ENCODE data around the gene SULT2B1. TPM values are rescaled to one million over a fixed set of nuclear protein-coding genes. Genes with fewer than 3 reads are reported as not detected.
"Not testable (repeated sequence)": the region's sequence is repeated elsewhere in the genome, so short reads cannot be mapped to it uniquely, and the experiment has no call there.

Gene SULT2B1
- polyA plus RNA-seq, 2 donors, result 295 to 320 TPM

- 7 to 9% methylated on average over 28 to 32 of the region's 32 CpGs for WGBS, 2 donors
- H3K4me3 ChIP-seq (ENCODE audit: low read depth in 1 of 2, low read length in 2 of 2), result no peak within 1 kb of the TSS
- peaks cover 0 to 6% of the 10 kb centered on the region in 2 donors for H3K27me3 ChIP-seq (ENCODE audit: control insufficient read depth in 1 of 2, insufficient read depth in 2 of 2, low read length in 2 of 2)
- no peak within 1 kb of the TSS for H3K27ac ChIP-seq (ENCODE audit: low read depth in 2 of 2, low read length in 1 of 2)
- H3K4me1 ChIP-seq (ENCODE audit: control insufficient read depth in 2 of 2, insufficient read depth in 2 of 2, low read length in 1 of 2), result peaks cover 0 to 6% of the 10 kb centered on the region in 2 donors
- no peaks in the 10 kb centered on the region for H3K9me3 ChIP-seq (ENCODE audit: control insufficient read depth in 2 of 2, insufficient read depth in 1 of 2, low read depth in 1 of 2, low read length in 1 of 2)
- no peaks in the 10 kb centered on the region for H3K36me3 ChIP-seq (ENCODE audit: control insufficient read depth in 2 of 2, insufficient read depth in 2 of 2, low read length in 1 of 2)
Measured at GRCh38 chr19:48511800-48512503, 40.0 kb upstream of the SULT2B1 start, which contains the start of gene LMTK3. Gene LMTK3, minus strand, starts transcription at chr19:48511835. Its CDS starts 259 bp downstream, at chr19:48511576.

- Histone ChIP-seq H3K36me3 (ENCODE audit: control insufficient read depth in 2 of 2, insufficient read depth in 2 of 2, low read length in 1 of 2) (no peaks in the 10 kb centered on the region), H3K9me3 (ENCODE audit: control insufficient read depth in 2 of 2, insufficient read depth in 1 of 2, low read depth in 1 of 2, low read length in 1 of 2) (no peaks in the 10 kb centered on the region), H3K4me3 (ENCODE audit: low read depth in 1 of 2, low read length in 2 of 2) (peak overlapping the region in 1 of 2 donors; percentile 62), H3K4me1 (ENCODE audit: control insufficient read depth in 2 of 2, insufficient read depth in 2 of 2, low read length in 1 of 2) (peaks cover 0 to 6% of the 10 kb centered on the region in 2 donors), H3K27me3 (ENCODE audit: control insufficient read depth in 1 of 2, insufficient read depth in 2 of 2, low read length in 2 of 2) (peaks cover 0 to 6% of the 10 kb centered on the region in 2 donors), H3K27ac (ENCODE audit: low read depth in 2 of 2, low read length in 1 of 2) (no peak overlapping the region)
- 38 to 40% methylated on average over 19 of the region's 19 CpGs for WGBS, 2 donors
Measured at GRCh38 chr19:48512504-48513288, 39.3 kb upstream of the SULT2B1 start.

DNA sequence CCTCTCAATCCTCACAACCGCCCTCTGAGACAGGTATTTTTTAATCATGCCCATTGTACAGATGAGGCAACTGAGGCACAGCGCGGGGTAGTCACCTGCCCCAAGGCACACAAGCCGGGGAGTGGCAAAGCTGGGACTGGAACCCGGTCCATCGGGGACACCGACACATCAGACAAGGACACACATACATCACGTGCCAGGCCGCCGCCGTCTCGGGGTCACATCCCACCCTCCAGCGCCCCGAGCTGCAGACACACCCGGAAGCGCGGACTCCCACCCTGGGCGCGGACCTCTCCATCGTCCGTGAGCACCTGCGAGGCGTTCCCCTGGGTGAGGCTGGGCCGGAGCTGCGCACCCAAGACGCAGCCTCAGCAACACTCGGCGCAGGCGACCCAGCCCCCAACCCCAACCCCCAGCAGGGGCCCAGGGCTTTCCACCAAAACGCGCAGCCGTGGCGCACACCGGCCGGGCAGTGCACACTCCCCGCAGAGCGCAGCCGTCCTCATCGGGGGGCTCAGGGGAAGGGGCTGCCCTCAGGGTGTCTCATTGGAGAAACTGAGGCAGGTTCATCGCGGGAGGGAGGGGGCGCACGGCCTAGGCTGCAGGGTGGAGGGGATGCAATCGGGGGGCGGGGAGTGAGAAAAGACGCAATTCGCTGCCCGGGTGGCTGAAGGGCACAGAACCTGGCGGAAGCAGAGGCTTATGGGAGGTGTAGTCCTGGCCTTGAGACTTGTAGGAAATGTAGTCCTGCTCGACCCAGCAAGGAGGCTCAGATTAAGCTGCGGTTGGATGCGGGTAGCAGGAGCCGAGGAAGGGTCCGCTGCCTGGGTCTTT lies 38.5 kb upstream of the SULT2B1 start:
- 1 to 2% methylated on average over 52 to 54 of the region's 54 CpGs for WGBS, 2 donors

DNA sequence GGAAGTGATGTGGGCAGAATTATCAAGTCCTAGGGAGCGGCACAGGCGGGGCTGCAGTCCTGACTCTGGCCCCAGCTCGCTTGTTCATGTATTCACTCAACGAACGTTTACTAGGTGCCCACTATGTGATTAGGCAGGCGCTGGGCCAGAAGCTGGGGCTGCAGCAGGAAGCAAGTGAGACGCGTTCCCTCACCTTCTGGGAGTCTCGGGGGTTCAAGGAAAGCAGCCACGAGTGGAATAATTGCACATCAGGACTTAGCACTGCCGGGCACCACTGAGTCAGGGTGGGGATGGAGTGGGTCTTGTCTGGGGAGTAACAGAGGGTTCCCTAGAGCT lies 37.9 kb upstream of the SULT2B1 start:
- Histone ChIP-seq H3K27me3 (ENCODE audit: control insufficient read depth in 1 of 2, insufficient read depth in 2 of 2, low read length in 2 of 2) (peaks cover 0 to 6% of the 10 kb centered on the region in 2 donors), H3K36me3 (ENCODE audit: control insufficient read depth in 2 of 2, insufficient read depth in 2 of 2, low read length in 1 of 2) (no peaks in the 10 kb centered on the region), H3K4me1 (ENCODE audit: control insufficient read depth in 2 of 2, insufficient read depth in 2 of 2, low read length in 1 of 2) (peaks cover 0 to 6% of the 10 kb centered on the region in 2 donors), H3K4me3 (ENCODE audit: low read depth in 1 of 2, low read length in 2 of 2) (no peak overlapping the region), H3K27ac (ENCODE audit: low read depth in 2 of 2, low read length in 1 of 2) (no peak overlapping the region), H3K9me3 (ENCODE audit: control insufficient read depth in 2 of 2, insufficient read depth in 1 of 2, low read depth in 1 of 2, low read length in 1 of 2) (no peaks in the 10 kb centered on the region)
- 42 to 45% methylated on average over 11 of the region's 11 CpGs for WGBS, 2 donors

More for the DNA sequence above, 38.5 kb upstream of the SULT2B1 start:
- Histone ChIP-seq H3K27me3 (ENCODE audit: control insufficient read depth in 1 of 2, insufficient read depth in 2 of 2, low read length in 2 of 2) (peaks cover 0 to 6% of the 10 kb centered on the region in 2 donors), H3K4me1 (ENCODE audit: control insufficient read depth in 2 of 2, insufficient read depth in 2 of 2, low read length in 1 of 2) (peaks cover 0 to 6% of the 10 kb centered on the region in 2 donors), H3K4me3 (ENCODE audit: low read depth in 1 of 2, low read length in 2 of 2) (peak overlapping the region; percentile 60 to 62), H3K36me3 (ENCODE audit: control insufficient read depth in 2 of 2, insufficient read depth in 2 of 2, low read length in 1 of 2) (no peaks in the 10 kb centered on the region), H3K27ac (ENCODE audit: low read depth in 2 of 2, low read length in 1 of 2) (no peak overlapping the region), H3K9me3 (ENCODE audit: control insufficient read depth in 2 of 2, insufficient read depth in 1 of 2, low read depth in 1 of 2, low read length in 1 of 2) (no peaks in the 10 kb centered on the region)

GRCh38 chr19:48516536-48516935 lies 35.4 kb upstream of the SULT2B1 start:
- Histone ChIP-seq H3K4me3 (ENCODE audit: low read depth in 1 of 2, low read length in 2 of 2) (no peak overlapping the region), H3K9me3 (ENCODE audit: control insufficient read depth in 2 of 2, insufficient read depth in 1 of 2, low read depth in 1 of 2, low read length in 1 of 2) (no peaks in the 10 kb centered on the region), H3K36me3 (ENCODE audit: control insufficient read depth in 2 of 2, insufficient read depth in 2 of 2, low read length in 1 of 2) (no peaks in the 10 kb centered on the region), H3K27me3 (ENCODE audit: control insufficient read depth in 1 of 2, insufficient read depth in 2 of 2, low read length in 2 of 2) (peaks cover 0 to under 1% of the 10 kb centered on the region in 2 donors), H3K27ac (ENCODE audit: low read depth in 2 of 2, low read length in 1 of 2) (no peak overlapping the region), H3K4me1 (ENCODE audit: control insufficient read depth in 2 of 2, insufficient read depth in 2 of 2, low read length in 1 of 2) (peaks cover 0 to 6% of the 10 kb centered on the region in 2 donors)
- 68 to 69% methylated on average over 8 of the region's 8 CpGs for WGBS, 2 donors

- Histone ChIP-seq H3K4me1 (ENCODE audit: control insufficient read depth in 2 of 2, insufficient read depth in 2 of 2, low read length in 1 of 2) (peaks cover 0 to 3% of the 10 kb centered on the region in 2 donors), H3K27ac (ENCODE audit: low read depth in 2 of 2, low read length in 1 of 2) (no peak overlapping the region), H3K4me3 (ENCODE audit: low read depth in 1 of 2, low read length in 2 of 2) (no peak overlapping the region), H3K36me3 (ENCODE audit: control insufficient read depth in 2 of 2, insufficient read depth in 2 of 2, low read length in 1 of 2) (no peaks in the 10 kb centered on the region), H3K27me3 (ENCODE audit: control insufficient read depth in 1 of 2, insufficient read depth in 2 of 2, low read length in 2 of 2) (no peaks in the 10 kb centered on the region), H3K9me3 (ENCODE audit: control insufficient read depth in 2 of 2, insufficient read depth in 1 of 2, low read depth in 1 of 2, low read length in 1 of 2) (no peaks in the 10 kb centered on the region)
- WGBS, 2 donors, result 74 to 79% methylated on average over 3 of the region's 3 CpGs
Measured at GRCh38 chr19:48518207-48518606, 33.8 kb upstream of the SULT2B1 start.

- H3K4me3 ChIP-seq (ENCODE audit: low read depth in 1 of 2, low read length in 2 of 2); H3K27me3 ChIP-seq (ENCODE audit: control insufficient read depth in 1 of 2, insufficient read depth in 2 of 2, low read length in 2 of 2); H3K4me1 ChIP-seq (ENCODE audit: control insufficient read depth in 2 of 2, insufficient read depth in 2 of 2, low read length in 1 of 2); H3K27ac ChIP-seq (ENCODE audit: low read depth in 2 of 2, low read length in 1 of 2); H3K36me3 ChIP-seq (ENCODE audit: control insufficient read depth in 2 of 2, insufficient read depth in 2 of 2, low read length in 1 of 2); H3K9me3 ChIP-seq (ENCODE audit: control insufficient read depth in 2 of 2, insufficient read depth in 1 of 2, low read depth in 1 of 2, low read length in 1 of 2): not testable (repeated sequence)
- WGBS, 2 donors, result 69 to 77% methylated on average over 4 of the region's 4 CpGs
Measured at GRCh38 chr19:48519426-48519825, 32.5 kb upstream of the SULT2B1 start.

GRCh38 chr19:48520134-48520533 lies 31.8 kb upstream of the SULT2B1 start:
- WGBS, 2 donors, result 62 to 67% methylated on average over 4 of the region's 4 CpGs
- peaks cover 0 to 3% of the 10 kb centered on the region in 2 donors for H3K9me3 ChIP-seq (ENCODE audit: control insufficient read depth in 2 of 2, insufficient read depth in 1 of 2, low read depth in 1 of 2, low read length in 1 of 2)
- no peaks in the 10 kb centered on the region for H3K36me3 ChIP-seq (ENCODE audit: control insufficient read depth in 2 of 2, insufficient read depth in 2 of 2, low read length in 1 of 2)
- no peak overlapping the region for H3K4me3 ChIP-seq (ENCODE audit: low read depth in 1 of 2, low read length in 2 of 2)
- H3K27me3 ChIP-seq (ENCODE audit: control insufficient read depth in 1 of 2, insufficient read depth in 2 of 2, low read length in 2 of 2), result no peaks in the 10 kb centered on the region
- H3K27ac ChIP-seq (ENCODE audit: low read depth in 2 of 2, low read length in 1 of 2), result no peak overlapping the region
- no peaks in the 10 kb centered on the region for H3K4me1 ChIP-seq (ENCODE audit: control insufficient read depth in 2 of 2, insufficient read depth in 2 of 2, low read length in 1 of 2)

DNA sequence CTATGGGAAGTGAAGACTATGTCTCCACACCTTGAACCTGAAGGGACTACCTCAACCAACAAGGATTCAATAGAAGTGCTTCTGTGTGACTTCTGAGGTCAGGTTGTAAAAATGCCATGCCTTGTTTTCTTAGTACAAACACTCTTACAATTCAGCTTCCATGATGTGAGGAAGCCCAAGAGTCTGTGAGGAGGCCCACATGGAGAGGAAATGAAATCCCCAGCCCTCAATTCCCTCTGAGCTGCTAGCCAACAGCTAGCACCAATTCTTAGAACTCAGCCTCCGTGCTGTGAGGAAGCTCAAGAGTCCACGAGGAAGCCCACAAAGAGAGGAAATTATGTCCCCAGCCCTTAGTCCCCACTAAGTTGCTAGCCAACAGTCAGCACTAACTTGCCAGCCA lies 27.8 kb upstream of the SULT2B1 start:
- no peak overlapping the region for H3K27ac ChIP-seq (ENCODE audit: low read depth in 2 of 2, low read length in 1 of 2)
- no peaks in the 10 kb centered on the region for H3K4me1 ChIP-seq (ENCODE audit: control insufficient read depth in 2 of 2, insufficient read depth in 2 of 2, low read length in 1 of 2)
- 81 to 96% methylated on average over 2 of the region's 2 CpGs for WGBS, 2 donors
- H3K9me3 ChIP-seq (ENCODE audit: control insufficient read depth in 2 of 2, insufficient read depth in 1 of 2, low read depth in 1 of 2, low read length in 1 of 2), result peaks cover 4 to 10% of the 10 kb centered on the region in 2 donors
- H3K27me3 ChIP-seq (ENCODE audit: control insufficient read depth in 1 of 2, insufficient read depth in 2 of 2, low read length in 2 of 2), result no peaks in the 10 kb centered on the region
- H3K4me3 ChIP-seq (ENCODE audit: low read depth in 1 of 2, low read length in 2 of 2), result no peak overlapping the region
- H3K36me3 ChIP-seq (ENCODE audit: control insufficient read depth in 2 of 2, insufficient read depth in 2 of 2, low read length in 1 of 2), result no peaks in the 10 kb centered on the region
